CD4-positive, alpha-beta T cell treated with Interleukin-4 for 4 hours (primary cell): ENCODE measurements around the gene BANP.
A peak's percentile ranks its signal among the peaks of the same experiment; 100 is the strongest.
"Not testable (repeated sequence)": the region's sequence is repeated elsewhere in the genome, so short reads cannot be mapped to it uniquely, and the experiment has no call there.

Experiments used
- DNase-seq: peaks from one replicate; pipeline ENCODE4 v3.0.0-alpha.2; 2020

BANP gene, protein sequence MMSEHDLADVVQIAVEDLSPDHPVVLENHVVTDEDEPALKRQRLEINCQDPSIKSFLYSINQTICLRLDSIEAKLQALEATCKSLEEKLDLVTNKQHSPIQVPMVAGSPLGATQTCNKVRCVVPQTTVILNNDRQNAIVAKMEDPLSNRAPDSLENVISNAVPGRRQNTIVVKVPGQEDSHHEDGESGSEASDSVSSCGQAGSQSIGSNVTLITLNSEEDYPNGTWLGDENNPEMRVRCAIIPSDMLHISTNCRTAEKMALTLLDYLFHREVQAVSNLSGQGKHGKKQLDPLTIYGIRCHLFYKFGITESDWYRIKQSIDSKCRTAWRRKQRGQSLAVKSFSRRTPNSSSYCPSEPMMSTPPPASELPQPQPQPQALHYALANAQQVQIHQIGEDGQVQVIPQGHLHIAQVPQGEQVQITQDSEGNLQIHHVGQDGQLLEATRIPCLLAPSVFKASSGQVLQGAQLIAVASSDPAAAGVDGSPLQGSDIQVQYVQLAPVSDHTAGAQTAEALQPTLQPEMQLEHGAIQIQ

DNA sequence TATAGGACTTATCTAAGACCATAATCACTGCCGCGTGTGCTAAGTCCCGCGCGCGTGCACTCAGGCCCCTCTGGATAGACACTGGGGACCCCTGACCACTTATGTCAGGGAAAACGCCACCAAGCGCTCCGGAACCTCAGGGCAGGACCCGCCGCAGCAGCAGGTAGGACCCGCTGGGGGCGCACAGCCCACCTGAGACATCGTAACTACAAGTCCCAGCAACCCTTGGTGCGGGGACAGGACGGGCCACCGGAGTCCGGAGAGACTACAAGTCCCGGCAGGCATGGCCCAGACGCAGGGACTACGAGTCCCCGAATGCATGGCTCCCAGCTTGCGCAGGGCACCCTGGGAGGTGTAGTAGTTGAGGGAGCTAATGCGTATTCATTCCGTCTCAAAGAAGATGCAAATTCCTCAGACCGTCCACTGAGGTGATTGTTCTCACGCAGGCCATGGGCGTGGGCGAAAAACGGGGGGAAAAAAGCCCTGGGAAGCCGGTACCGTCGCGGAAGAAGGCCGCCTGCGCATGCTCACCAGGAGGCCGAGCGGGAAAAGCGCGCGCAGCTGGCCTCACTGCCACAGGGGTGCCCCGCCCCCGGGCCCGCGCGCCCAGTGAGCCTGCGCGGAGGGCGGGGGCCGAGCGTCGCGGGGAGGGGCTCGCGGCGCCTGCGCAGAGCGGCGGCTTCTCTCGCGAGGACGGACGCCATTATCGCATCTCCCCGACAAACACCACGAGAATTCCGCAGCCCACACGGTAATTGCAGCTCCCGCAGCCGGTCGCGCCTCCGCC, at the start of gene BANP:
Gene BANP, plus strand, starts transcription at position 670 of the 787 bp plus-strand sequence. CDS start 23,682 bp downstream, outside the sequence.
- peak; percentile 99 for DNase-seq

DNA sequence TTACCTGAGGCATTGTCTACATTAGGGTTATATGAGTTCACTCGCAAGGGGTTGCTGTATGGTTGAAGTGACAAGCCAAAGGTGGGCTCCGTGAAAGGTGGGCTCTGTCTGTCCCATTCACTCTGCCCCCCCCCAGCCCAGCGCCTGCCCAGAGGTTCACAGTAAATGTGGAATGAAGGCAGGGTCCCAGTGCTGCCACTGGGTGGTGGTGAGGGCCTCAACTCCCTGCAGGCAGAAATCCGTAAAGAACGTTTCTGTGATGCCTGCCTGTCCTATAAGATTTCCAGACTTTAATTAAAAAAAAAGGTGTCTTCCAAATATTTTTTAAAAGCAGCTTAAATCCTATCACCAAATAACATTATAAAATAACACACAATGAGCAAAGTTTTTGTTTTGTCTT, 46.3 kb upstream of the BANP start:
- not testable (repeated sequence) for DNase-seq

DNA sequence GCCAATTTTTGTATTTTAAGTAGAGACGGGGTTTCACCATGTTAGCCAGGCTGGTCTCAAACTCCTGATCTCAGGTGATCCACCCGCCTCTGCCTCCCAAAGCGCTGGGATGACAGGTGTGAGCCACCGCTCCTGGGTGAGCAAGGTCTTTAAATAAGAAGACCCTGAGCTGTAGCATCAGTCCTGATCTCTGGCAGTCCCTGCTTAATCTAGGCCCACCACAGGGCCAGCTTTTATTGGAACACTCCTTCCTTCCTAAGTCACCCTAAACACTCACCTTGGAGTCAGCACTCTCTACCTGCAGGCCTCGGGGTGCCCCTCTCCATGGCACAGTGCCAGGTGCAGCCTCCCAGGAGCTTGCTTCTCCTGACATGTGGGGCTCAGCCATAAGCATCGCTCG, 45.7 kb upstream of the BANP start:
- DNase-seq, result not testable (repeated sequence)

DNA sequence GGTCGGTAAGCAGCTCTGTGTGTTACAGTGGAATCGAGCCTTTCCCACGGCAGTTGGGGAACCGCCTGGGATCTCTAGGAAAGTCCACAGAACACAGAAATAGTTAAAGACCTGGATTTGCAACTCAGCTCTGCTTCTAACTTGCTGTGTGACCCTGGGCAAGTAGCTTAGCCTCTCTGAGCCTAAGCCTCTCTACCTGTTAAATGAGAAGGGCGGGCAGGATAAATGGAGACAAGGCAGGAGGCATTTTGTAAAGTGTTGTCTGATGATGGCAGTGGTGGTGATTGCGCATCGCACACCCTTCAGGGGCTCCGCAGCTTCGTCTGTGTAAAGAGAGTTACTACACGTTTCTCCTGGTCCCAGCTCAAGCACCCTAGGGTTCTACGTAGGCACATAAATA, 43.1 kb upstream of the BANP start:
- DNase-seq, result not testable (repeated sequence)

DNA sequence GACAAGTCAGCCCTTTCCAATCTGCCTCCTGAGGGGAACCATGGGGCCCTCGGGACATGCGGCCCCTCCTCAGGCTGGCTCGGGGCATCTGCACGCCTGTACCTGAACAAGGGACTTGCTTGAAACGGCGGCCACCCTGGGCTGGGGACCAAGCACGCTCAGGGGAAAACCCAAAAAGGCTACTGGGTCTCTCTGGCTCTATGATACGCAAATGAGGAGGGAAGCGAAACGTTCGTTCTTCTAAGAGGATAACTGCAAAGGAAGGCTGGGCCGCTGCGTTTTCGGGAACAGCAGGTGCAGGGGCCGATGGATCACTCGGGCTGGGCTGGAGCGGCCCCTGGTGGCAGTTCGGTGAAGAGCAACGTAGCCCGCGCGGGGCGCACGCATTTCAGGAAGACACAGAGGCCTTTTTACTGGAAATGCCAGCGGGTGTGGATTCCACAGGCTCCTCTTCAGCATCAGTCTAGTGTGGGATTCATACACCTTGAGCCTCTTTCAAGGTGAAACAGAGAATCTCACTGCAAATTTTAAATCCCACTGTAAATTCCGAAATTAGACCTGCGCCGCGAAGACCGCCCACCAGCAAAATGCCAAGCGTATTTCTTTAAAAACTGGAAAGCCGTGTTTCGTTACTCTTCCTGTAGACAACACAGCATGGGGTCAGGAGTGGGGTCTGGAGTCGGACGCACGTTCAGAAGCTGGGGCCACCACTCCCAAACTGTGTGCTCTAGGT, 41.9 kb upstream of the BANP start:
- peak; percentile 69 for DNase-seq

DNA sequence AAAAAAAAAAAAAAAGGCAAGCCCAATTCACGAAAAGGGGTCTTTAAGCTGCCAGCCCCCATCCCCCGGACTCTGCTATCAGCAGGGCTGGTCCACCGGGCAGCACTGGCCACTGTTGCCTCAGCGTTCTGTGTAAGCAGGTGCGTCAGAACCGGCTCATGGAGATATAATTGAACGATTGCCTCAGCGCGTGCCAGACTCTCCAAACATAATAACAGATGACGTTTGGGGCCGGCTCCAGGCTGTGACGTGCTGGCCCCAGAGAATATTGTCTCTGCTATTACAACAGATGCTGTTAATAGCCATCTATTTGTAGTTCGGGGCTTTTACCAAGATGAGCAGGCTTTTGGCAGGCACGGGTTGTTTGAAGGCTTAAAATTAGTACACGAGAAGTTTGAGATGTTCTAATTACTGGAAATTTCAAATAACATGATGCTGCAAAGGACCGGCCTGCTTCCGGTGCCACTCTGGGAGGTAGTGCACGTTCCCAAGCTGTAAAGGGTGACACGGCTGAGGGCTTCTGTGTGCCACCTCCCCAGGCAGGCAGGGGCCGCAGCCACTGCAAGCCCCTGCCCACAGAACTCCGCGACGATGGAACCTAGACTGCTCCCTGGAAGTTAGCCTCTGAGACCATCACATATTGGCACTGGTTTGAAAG, 40.0 kb upstream of the BANP start:
- not testable (repeated sequence) for DNase-seq

DNA sequence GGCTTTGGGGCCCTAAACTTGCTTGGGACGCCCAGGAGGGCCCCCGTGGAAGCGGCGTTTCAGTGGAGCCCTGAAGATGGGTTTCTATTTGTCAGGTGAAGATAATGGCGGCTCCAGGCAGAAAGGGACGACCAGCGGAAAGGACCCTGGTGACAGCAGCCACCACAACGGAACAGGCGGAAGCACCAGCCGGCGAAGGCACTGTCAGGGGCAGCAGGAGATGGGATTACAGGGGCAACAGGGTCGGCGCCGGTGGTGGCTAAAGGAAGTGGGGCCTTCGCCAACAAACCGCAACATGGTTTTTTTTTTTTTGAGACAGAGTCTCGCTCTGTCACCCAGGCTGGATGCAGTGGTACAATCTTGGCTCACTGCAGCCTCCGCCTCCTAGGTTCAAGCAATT, 38.5 kb upstream of the BANP start:
- not testable (repeated sequence) for DNase-seq

DNA sequence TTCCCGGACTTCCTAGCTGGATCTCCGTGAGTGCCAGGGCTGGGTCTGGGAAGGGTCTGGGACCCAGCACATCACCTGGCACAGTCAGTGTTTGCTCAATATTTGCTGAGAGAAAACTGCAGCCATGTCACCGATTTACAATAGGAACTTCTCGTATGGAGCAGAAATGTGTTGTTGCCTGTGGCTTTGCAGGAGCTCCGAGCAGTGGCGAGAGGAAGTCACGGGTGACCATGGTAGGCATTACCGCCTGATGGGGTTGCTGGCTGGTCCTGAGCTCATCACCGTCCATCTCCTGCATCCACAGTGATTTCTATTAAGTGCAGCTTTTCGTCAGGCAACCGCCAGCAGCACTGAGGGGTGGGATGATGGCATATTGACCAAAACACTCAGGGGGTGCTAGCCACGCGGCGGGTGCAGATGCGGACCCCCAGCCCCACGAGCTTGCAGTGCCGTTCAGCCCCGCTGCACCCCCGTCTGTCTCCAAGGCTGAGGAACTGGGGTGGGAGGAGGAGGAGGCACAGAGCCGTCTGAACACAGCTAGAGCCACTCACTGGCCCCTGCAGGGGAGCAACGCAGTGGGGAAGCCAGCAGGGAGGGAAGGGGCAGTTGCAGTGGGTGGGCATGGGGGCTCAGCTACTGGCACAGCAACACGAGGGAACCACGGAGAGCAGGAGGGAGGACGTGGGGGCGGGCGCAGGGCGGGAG, 37.1 kb upstream of the BANP start:
- not testable (repeated sequence) for DNase-seq

DNA sequence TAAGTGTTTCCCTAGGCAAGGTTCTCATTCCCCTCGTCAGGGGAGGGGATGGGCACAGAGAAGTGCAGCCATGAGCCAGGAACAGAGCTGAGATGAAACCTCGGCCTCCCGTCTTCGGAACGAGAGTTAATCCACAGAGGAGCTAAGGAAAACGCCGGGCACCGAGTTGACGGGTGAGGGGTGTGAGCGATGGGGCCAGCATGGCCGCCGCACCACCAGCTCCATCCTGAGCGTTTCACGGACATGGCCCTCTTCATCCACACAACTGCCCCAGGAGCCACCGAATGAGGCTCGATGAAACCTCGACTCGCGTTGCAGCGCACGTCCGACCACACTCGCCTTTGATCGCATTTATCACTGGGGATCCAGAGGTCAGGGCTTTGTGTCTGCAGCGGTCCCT, 36.4 kb upstream of the BANP start:
- DNase-seq, result no peak

DNA sequence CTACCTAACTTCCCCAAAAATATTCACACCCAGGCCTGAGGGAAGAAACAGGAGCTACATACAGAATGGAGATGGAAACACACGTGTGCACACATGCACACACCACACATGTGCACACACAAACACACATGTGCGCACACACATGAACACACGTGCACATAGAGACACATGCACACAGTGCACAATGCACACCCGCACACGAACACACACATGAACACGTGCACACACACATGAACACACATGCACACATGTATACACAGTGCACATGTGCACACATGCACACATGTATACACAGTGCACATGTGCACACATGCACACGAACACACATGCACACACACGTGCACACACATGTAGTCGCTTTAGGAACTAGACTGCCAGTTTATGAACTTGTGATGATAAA, 33.7 kb upstream of the BANP start:
- no peak for DNase-seq

DNA sequence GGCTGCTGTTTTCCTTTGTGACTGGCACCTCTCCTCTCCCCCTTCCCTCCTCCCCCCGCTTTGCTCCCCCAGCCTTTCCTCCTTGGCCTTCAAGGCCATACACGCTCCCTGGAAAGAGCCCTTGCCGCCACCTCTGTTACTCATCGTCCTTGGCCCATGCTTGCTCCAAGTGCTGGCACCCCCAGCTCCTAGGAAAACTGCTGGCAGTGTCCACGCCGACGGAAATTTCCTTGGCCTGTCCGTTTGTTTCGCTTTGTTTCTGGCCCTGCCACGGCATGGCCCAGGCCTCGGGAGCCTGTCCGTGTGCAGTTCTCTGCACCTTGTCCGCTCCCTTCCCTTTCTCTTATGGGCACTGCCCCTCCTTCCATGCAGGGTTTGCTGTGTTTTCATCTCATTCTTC, 32.9 kb upstream of the BANP start:
- DNase-seq, result no peak

DNA sequence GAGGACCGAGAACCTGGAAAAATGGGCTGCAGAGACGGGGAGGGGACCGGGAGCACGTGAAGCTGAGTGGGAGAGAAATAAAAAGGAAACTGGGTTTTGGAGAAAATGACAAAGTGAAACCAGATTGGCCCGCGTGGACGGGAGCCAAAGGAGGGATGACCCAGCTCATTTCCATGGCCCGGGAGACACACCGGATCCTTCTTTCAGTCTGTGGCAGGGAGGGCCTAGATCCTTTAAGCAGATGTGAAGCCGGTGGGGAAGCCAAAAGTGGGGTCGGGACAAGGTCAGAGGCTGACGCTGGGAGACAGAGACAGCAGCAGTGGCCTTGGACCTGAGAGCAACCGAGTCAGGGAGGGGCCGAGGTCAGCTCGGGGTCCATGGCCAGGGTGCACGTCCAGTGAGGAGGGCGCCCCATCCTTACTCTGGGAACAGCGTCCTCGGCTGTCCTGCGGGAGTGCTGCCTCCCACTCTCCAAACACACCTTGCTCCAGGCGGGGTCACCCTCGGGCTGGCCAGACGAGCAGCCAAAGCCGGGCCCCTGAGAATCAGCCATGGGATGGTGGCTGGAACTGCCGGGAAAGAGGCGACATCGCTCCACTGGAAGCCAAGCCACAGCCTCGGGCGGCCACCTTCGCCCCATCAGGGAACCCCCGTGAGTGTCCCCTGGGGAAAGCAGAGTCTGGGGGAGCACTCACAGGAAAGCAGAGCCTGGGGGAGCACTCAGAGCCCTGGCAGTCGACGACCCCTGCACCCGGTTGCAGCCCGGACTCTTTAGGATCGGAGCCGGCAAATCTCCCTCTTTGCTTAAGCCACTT, 32.2 kb upstream of the BANP start:
- DNase-seq, result no peak

DNA sequence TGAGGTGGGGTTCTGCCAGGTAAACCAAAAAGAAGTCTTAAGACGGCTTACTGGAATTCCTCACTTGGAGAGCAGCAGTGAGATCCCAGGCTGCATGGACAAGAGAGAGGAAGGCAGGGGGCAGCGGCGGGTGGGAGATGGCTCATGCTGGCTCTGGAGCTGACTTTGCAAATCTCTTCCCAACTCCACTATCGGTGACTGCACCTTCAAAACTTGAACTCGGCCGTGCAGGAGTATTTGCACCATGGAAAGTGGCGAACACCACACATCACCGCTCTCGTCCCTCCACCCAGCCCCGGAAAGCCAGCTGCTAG, 31.6 kb upstream of the BANP start:
- DNase-seq, result no peak

DNA sequence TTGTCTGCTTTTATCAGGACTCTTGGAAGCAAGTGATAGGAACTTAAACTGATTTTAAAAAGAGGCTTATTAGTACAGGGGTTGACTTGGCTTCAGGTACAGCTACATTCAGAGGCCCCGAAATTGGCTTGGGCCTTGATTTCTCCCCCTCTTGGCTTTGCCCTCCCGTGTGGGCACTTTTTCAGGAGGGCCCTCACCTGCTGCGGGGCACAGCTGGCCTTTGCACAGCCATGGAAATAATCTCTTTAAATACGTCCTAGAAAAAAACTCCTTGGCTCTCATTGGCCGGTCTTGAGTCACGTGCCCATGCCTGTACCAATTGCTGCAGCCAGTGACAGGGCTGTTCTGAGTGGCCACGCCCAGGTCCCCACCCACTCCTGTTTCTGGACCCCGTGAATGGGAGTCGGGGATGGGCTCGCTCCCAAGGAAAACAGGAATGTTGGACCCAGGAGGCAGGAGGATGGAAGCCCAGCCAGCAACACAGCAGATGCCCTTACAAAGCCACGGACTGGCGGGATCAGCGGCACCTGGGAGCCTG, 29.9 kb upstream of the BANP start:
- no peak for DNase-seq

DNA sequence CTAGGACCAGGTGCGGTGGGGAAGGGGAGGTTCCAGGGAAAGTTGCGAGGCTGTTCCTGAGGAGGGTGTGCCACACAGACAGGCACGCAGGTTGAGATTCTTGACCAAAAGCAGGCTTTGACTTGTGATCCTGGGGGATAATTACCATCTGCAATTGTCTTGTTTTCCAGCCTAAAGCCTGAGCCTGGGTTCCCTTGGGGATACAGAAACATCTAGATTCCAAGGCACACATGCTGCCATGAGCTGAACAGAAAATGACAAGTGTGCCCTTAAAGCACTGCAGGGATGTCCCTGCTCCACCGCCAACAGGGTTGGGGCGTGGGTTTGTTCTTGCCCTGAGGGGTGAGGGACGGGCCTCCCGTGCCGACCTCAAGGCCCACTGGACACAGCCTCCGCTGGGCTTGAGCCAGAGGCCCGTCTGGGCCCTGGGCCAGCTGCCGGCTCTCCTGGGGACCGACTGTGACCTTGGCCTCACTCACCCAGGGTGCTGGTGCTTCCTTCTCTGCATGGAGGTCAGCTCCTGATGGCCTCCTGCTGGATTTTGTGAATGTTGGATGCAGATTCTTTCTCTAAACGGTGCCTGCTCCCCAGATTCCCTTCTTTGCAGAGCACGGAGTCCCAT, 28.9 kb upstream of the BANP start:
- DNase-seq, result no peak

DNA sequence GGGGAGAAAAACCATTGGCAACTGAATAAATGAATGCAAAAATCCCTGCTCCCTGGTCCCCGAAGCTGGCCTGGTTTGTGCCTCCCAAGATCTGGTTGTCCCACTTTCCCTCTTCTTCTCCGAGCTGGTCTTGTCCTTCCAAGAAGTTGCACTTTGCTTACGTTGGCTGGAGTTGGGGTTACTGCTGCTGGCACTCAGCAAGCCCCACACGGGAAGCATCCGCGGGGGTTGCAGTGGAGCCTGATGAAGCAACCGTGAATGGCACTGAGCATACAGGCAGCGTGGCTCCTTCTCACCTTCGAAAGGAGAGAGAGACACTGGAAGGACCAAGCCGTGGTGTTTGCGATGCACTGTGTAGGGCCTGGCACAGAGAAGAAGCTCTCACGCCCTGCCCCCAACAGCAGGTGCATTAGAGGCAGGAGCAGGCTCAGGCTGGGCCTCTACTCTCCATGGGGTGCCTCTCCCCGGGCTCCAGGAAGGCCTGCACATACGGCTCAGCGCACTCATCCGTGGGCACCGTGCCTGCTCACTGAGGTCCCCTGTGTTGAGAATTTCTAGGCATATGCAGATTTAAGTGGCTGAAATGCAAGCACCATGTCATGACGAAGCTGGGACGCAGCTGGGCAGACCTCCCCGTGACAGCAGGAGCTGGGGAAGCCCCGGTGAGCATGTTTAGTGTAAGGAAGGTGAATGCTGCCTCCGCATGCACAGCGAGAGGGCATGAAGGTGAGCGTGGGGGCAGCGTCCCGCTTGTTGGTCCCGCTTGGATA, 27.0 kb upstream of the BANP start:
- DNase-seq, result no peak

DNA sequence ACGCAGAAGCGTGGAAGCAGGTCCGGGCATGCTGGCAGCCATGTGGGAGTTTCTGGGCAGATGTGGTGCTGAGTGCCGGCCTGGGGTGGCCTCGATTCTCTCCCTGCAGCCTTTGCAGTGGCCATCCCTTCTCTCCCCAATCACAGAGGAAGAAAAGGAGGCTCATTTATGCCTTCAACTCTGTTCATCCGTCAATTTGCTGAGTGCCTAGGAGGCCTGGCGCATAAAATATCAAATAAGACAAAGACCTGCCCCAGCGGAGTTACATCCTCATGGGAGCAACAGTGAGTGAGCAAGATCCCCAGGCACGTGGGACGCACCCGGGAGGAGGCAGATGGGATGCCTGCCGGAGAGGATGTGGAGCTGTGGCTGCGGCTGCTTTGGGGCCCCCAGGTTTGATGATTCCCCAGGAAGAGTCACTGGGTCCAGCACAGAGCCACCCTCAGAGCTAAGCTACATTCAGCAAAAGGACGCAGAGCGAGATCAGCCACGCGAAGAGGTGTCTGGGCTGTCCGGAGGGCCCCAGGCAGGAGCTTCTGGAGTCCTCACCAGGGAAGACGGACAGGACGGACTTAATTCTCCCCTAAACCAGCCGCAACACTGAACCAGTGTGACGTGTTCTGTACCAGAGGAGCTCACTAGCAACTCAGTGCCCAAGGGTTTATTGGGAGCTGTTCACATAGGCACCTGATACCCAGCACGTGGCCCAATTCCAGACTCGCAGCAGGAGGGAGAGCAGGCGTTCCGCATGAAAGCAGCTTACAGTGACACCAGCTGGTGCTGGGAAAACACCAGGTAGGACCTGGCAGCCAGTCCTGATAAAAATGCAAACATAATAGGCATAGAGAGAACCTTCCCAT, 26.2 kb upstream of the BANP start:
- DNase-seq, result no peak
